HG03558 (cell line): ENCODE data around the gene LAMA3.

ENCODE experiments used
- ATAC-seq: cut with Tn5 transposase; IDR thresholded peaks from one replicate; pipeline ENCODE4 v1.9.1; 2021; ENCODE audit warnings: moderate number of reproducible peaks; ENCODE audit not compliant: unreplicated experiment; ENCODE audit errors: extremely low read depth

Gene LAMA3

GRCh38 chr18:24003903-24004640 lies 314.8 kb downstream of the LAMA3 start:
- ATAC-seq = no peak
